22Rv1 (cell line): ENCODE measurements around the gene LARP4B.

ENCODE experiments used
- H3K27ac ChIP-seq: fragments of 450-650 bp; 2 replicates; pipeline ENCODE4 v1.5.1; 2017
- CTCF ChIP-seq: fragments of 450-650 bp; IDR thresholded peaks from 2 replicates; pipeline ENCODE4 v1.5.1; 2017; ENCODE audit warnings: mild to moderate bottlenecking
- ZFX ChIP-seq: fragments of 450-650 bp; IDR thresholded peaks from 2 replicates; pipeline ENCODE4 v1.6.1; 2017; ENCODE audit warnings: antibody characterized with exemption, borderline replicate concordance

Gene LARP4B

GRCh38 chr10:905972-906371, 25.5 kb downstream of the LARP4B start:
- no peak overlapping the region for H3K27ac ChIP-seq
- no peak for TF ChIP-seq ZFX
- no peak for TF ChIP-seq CTCF

- no peak overlapping the region for H3K27ac ChIP-seq
- TF ChIP-seq CTCF (no peak), ZFX (no peak)
Observed at GRCh38 chr10:905503-905902, 26.0 kb downstream of the LARP4B start.

- TF ChIP-seq CTCF, result no peak
- TF ChIP-seq ZFX, result no peak
- H3K27ac ChIP-seq, result no peak overlapping the region
Observed at GRCh38 chr10:904403-904802, 27.1 kb downstream of the LARP4B start.

GRCh38 chr10:898141-898540, 33.4 kb downstream of the LARP4B start:
- no peak overlapping the region for H3K27ac ChIP-seq
- no peak for TF ChIP-seq CTCF
- no peak for TF ChIP-seq ZFX

GRCh38 chr10:896982-897381, 34.5 kb downstream of the LARP4B start:
- TF ChIP-seq CTCF, result no peak
- H3K27ac ChIP-seq, result no peak overlapping the region

GRCh38 chr10:895324-895723, 36.2 kb downstream of the LARP4B start:
- no peak overlapping the region for H3K27ac ChIP-seq
- TF ChIP-seq CTCF, result no peak
- no peak for TF ChIP-seq ZFX

- H3K27ac ChIP-seq, result no peak overlapping the region; the same call in 1 of the 2 replicates
- no peak for TF ChIP-seq ZFX
- TF ChIP-seq CTCF, result no peak
Observed at GRCh38 chr10:878895-879294, 52.6 kb downstream of the LARP4B start.
